Epithelial cell of proximal tubule (primary cell): Measurements from ENCODE around the gene MAP3K10. TPM values are rescaled to one million over a fixed set of nuclear protein-coding genes. Genes with fewer than 3 reads are reported as not detected.
A peak's percentile ranks its signal among the peaks of the same experiment; 100 is the strongest.

Experiments
- DNase-seq: peaks from one replicate; pipeline ENCODE4 v3.0.0-alpha.2; 2011; ENCODE audit warnings: low read depth
- H3K4me3 ChIP-seq: 2 replicates; pipeline ENCODE4 v1.5.1; 2011; ENCODE audit warnings: low read depth, mild to moderate bottlenecking, low read length
- total RNA-seq: library from RNA; depleted of rRNA; stranded (reverse); fragments of >200 nt; gene quantifications from 2 replicates; pipeline ENCODE4 v1.2.3, GENCODE V29; 2015
- TF ChIP-seq, protein P1 (sequence below): conservative IDR thresholded peaks from 2 replicates; pipeline ENCODE4 v1.5.1; 2012; ENCODE audit warnings: low read depth, mild to moderate bottlenecking, low read length

MAP3K10 gene
- total RNA-seq, 1 donor from 2014 or later: 9.9 TPM

DNA sequence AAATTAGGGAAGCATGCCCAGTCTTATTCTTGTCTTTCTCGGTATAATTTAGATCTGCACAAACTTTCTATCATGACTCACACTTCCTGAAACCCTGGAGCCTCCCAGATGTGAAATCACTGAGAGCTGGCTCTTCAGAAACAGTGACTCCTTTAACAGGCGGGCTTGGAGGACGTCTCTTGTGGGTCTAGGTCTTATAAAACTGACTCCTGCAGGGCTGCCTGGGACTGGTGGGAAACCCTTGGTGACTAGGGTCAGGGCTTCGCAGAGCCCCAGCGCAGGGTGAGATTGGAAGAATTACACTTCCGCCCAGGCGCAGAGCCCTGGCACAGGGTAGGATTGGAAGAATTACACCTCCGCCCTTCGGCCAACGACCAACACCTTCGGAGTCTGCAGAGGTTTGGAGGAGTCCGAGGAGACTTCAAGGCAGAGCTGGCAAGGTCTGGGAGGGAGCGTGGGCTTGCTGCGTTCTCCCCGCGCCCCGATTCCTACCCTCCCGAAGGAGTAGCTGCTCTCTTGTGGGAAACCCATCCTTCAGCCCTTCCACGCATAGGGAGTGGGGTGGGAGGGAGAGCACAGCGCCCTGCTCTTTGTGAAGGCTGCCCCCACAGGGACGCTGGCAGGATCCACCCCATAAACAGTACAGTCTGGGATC lies 43.4 kb upstream of the MAP3K10 start:
- no peak overlapping the region for H3K4me3 ChIP-seq
- TF ChIP-seq, protein P1, sequence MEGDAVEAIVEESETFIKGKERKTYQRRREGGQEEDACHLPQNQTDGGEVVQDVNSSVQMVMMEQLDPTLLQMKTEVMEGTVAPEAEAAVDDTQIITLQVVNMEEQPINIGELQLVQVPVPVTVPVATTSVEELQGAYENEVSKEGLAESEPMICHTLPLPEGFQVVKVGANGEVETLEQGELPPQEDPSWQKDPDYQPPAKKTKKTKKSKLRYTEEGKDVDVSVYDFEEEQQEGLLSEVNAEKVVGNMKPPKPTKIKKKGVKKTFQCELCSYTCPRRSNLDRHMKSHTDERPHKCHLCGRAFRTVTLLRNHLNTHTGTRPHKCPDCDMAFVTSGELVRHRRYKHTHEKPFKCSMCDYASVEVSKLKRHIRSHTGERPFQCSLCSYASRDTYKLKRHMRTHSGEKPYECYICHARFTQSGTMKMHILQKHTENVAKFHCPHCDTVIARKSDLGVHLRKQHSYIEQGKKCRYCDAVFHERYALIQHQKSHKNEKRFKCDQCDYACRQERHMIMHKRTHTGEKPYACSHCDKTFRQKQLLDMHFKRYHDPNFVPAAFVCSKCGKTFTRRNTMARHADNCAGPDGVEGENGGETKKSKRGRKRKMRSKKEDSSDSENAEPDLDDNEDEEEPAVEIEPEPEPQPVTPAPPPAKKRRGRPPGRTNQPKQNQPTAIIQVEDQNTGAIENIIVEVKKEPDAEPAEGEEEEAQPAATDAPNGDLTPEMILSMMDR: no peak
- DNase-seq: no peak

DNA sequence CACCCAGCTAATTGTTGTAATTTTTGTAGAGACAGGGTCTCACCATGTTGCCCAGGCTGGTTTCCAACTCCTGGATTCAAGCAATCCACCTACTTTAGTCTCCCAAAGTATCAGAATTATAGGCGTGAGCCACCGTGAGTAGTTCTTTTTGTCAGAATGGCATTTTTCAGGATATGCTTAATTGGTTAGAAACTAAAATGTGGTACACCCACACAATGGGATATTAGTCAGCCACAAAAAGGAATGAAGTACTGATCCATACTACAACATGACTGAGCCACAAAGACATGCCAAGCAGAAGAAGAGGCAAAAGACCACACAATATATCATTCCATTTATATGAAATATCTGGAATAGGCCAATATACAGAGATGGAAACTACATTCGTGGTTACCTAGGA lies 41.7 kb upstream of the MAP3K10 start:
- no peak for DNase-seq
- no peak overlapping the region for H3K4me3 ChIP-seq
- TF ChIP-seq, protein P1: no peak

DNA sequence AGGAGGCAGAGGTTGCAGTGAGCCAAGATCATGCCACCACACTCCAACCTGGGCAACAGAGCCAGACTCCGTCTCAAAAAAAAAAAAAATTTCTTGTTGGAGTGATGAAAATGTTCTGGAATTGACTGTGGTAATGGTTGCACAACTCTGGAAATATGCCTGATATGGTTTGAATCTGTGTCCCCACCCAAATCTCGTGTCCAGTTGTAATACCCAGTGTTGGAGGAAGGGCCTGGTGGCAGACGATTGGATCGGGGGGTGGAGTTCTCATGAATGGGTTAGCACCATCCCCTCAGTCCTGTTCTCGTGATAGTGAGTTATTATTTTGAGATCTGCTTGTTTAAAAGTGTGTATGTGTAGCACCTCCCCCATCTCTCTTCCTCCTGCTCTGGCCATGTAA lies 41.1 kb upstream of the MAP3K10 start:
- TF ChIP-seq, protein P1: no peak
- no peak overlapping the region for H3K4me3 ChIP-seq
- DNase-seq: no peak

DNA sequence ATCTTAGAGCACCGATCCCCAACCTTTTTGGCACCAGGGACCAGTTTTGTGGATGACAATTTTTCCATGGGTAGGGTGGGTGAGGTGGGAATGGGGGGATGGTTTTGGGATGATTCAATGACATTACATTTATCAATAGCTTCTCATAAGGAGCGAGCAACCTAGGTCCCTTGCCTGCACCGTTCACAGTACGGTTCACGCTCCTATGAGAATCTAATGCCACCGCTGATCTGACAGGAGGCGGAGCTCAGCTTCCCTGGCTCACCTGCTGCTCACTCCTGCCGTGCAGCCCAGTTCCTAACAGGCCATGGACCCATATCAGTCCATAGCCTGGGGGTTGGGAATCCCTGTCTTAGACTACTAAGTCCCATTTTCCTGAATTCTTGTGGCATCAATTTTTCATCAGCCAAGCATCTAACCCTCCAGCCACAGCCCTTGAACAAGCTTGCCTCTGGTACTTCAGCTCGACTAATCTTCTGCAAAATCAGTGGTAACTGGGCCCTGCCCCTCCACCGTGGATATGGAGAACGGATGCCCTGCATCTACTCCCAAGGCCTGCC lies 37.0 kb upstream of the MAP3K10 start:
- TF ChIP-seq, protein P1: no peak
- no peak for DNase-seq
- H3K4me3 ChIP-seq: no peak overlapping the region

DNA sequence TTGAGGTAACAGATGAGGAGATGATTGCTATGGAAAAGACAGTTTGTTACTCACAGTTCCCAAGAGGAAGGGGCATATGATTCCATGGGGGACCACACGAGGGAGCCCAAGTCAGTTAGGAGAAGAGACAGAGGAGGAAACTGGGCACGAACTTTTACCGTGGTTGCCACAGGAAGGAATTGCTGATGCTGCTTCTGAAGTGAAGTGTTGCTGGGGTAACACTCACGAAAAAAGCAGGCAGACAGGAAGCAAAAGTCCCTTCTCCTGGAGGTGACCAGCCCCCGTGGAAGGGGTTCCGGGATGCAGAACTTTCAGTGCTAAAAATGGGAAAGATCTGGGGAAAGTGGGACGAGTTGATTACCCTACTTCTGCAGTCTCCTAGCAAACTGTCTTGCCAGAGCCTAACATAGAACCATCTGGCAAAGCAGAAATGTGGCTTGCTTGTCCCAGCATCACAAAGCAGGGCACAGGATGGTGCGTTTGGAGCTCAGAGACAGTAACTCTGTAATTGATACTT lies 35.4 kb upstream of the MAP3K10 start:
- TF ChIP-seq, protein P1: peak; percentile 57
- no peak for DNase-seq
- no peak overlapping the region for H3K4me3 ChIP-seq

DNA sequence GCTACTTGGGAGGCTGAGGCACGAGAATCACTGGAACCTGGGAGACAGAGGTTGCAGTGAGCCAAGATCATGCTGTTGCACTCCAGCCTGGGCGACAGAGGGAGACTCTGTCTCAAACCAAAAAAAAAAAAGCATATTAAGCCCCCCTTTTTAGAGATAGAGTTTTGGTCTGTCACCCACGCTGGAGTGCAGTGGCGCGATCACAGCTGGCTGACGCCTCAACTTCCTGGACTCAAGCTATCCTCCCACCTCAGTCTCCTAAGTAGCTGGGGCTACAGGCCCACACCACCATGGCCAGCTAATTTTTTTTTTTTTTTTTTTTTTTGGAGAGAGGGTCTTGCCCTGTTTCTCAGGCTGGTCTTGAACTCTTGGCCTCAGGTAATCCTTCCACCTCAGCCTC lies 34.2 kb upstream of the MAP3K10 start:
- H3K4me3 ChIP-seq: no peak overlapping the region
- DNase-seq: no peak
- TF ChIP-seq, protein P1: no peak

DNA sequence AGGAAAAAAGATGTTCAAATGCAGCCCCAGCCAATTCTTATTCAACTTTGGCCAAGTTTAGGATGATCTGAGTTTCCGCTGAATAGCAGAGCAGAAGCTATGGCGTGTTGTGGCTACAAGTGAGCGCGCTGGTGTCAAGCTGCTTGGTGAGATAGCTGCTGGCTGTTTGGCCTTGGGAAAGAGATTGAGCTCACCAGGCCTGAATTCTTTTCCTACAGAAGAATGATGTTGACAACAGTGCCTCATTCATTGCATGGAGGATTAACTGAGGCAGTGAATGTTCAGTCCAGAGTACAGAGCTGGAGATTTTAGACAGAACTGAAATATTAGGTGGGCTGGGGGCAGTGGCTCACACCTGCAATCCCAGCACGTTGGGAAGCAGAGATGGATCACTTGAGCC lies 31.5 kb upstream of the MAP3K10 start:
- DNase-seq: no peak
- TF ChIP-seq, protein P1: no peak
- no peak overlapping the region for H3K4me3 ChIP-seq
